HG02884 (cell line): ENCODE results near the gene AIFM1.

Source experiments
- ATAC-seq: cut with Tn5 transposase; IDR thresholded peaks from one replicate; pipeline ENCODE4 v1.9.1; 2021; ENCODE audit warnings: mild to moderate bottlenecking, moderate library complexity; ENCODE audit not compliant: unreplicated experiment

Gene AIFM1

DNA sequence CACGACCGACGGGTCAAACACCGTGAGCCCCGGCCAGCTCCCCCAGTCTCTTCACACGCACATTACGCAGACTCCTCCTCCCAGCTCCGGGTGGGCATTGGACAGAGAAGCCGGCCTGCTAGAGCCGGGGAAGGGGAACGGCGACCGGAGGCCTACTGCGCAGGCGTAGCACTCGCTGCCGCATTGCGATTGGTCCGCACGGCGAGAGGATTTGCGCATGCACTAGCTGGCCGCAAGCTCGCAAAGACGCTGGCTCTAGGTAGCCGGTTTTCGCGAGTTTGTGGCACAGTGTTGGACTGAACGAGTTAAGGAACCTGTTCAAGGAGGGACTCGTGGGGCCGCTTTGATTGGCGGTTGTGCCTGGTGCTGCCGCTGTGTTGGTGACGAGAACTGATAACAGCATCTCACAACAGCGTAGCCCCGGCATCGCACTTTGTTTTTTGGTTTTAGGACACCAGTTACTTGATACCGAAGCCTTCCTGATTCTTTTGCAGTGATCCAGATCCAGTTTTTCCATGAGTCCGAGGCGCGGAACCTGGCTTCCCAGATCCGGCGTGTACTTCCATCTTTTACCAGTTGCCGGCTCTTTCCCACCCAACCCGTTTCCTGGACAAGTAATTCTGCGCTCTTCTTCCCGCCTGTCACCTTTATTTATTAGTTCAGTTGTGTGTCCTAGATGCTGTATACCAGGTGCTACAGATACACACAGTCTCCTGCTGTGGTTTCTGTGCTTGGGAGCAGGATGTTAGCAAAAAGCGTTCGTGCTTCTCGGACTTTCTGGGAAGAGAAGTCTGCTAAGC, at the start of gene AIFM1:
Gene AIFM1, minus strand, starts transcription at position 139 of the 800 bp plus-strand sequence. CDS start 185 bp downstream, outside the sequence.
- peak; percentile 82 for ATAC-seq

GRCh38 chrX:130213376-130213775, 47.7 kb upstream of the AIFM1 start:
- ATAC-seq = no peak

DNA sequence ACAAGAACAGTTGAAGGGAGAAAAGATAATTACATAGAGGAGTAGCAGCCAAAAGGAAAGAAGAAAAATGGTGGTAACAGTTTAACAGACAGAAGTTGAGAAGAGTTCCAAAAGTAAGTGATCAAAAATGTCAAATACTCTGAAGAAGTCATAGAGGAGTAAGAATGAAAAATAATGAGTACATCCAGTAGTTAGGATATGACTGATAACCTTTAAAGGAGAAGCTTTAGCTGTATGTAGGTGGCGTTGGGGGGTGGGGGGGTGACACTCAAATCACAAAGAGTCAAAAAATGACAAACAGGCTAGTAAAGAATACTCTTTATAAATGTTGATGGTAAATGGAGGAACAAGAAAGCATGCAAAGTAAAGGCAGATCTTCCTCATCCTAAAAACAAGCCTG, 46.7 kb upstream of the AIFM1 start:
- ATAC-seq = no peak

GRCh38 chrX:130211415-130212186, 46.0 kb upstream of the AIFM1 start:
- no peak for ATAC-seq

- no peak for ATAC-seq
These were observed 39.0 kb upstream of the AIFM1 start for GRCh38 chrX:130204647-130205046.

DNA sequence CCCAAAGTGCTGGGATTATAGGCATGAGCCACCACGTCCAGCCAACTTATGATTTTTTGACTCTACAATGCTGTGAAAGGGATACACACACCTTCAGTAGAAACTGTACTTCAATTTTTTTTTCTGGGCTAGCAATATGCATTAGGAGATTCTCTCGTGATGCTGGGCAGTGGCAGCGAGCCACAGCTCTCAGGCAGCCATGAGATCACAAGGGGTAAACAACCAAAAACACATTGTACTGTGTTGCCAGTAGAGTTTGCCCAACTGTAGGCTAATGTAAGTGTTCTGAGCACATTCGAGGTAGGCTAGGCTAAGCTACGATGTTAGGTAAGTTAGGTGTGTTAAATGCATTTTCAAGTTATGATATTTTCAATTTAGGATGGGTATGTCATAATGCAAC, 31.8 kb upstream of the AIFM1 start:
- no peak for ATAC-seq

GRCh38 chrX:130196466-130196865, 30.8 kb upstream of the AIFM1 start:
- ATAC-seq = no peak

DNA sequence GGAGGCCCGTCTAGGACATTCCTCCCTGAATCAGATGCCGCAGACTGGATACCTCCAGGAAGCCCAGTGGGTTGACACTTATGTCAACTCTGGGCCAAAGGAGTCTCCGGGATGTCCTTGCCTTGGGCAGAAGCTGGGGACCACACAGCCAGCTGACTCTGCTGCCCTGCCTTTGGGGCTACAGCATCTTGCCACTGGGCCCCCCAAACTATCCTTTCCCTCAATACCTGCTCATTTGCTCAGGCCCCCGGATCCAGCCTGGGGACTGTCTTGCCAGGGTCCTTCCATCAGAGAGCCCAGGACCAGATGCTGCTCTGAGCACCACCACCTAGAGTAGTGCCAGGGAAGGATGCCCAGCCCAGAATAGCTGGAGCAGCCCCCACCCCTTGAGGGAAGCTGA, 25.2 kb upstream of the AIFM1 start:
- no peak for ATAC-seq

- ATAC-seq = no peak
These were observed 21.0 kb upstream of the AIFM1 start for GRCh38 chrX:130186651-130187050.

GRCh38 chrX:130184857-130185256, 19.2 kb upstream of the AIFM1 start:
- ATAC-seq = no peak

GRCh38 chrX:130184168-130184567, 18.5 kb upstream of the AIFM1 start:
- ATAC-seq = no peak

GRCh38 chrX:130179579-130180215, 14.1 kb upstream of the AIFM1 start:
- ATAC-seq = no peak

DNA sequence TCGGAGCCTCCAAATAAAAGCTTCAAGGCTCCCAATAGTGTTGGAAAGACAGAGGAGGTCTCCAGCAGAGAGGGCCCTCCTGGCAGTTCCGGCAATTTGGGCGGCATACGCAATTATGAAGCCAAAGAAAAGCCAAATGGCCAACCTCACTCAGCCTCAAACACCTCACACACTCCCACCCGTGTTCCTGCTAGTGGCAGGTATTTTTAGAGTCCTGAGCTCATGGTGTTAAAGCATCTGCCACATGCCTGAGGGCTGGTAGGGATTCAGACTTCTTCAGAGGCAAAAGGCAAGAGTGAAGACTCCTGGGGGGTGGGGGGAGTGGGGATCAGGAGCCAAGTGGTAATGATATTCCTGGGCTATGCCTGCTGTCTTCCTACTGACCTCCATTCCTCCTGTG, 13.5 kb upstream of the AIFM1 start:
- no peak for ATAC-seq

GRCh38 chrX:130176942-130177341, 11.3 kb upstream of the AIFM1 start:
- no peak for ATAC-seq

DNA sequence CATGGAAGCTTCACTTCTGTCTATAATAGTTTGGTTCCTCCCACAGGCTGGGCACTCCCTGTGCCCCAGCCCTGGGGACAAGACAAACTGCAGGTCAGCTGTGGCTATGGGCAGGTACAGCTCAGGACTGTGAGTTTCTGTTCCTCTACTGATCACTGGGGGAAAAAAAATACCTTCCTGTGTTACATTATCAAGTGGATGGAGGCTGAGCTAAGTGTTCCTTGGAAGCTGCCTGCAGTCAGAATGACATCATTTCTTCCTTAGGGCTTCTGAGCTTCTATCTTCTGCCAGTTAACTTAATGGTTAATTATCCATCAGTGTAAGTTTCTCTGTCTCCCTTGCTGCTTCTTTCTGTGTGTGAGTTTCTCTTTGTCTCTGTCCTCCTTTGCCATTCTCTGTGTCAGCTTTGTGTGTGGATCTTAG, 10.7 kb upstream of the AIFM1 start:
- ATAC-seq = peak; percentile 77

DNA sequence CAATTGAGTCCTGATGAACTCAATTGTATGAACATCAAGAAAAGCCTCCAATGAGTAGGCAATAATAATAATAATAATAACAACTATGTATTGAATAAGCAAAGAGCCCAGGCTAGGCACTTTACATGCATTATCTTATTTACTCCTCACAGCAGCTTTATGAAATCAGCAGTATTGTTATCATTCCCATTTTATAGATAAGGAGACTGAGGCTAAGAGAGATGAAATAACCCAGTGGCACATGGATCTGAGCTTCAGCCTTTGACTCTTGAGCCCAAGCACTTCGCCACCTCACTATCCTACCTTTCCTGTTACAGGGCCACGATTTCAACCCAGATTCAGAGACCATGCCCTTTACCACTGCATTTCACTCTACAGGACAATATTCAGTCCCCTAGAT, 9.3 kb upstream of the AIFM1 start:
- no peak for ATAC-seq

GRCh38 chrX:130174045-130174704, 8.5 kb upstream of the AIFM1 start:
- no peak for ATAC-seq

DNA sequence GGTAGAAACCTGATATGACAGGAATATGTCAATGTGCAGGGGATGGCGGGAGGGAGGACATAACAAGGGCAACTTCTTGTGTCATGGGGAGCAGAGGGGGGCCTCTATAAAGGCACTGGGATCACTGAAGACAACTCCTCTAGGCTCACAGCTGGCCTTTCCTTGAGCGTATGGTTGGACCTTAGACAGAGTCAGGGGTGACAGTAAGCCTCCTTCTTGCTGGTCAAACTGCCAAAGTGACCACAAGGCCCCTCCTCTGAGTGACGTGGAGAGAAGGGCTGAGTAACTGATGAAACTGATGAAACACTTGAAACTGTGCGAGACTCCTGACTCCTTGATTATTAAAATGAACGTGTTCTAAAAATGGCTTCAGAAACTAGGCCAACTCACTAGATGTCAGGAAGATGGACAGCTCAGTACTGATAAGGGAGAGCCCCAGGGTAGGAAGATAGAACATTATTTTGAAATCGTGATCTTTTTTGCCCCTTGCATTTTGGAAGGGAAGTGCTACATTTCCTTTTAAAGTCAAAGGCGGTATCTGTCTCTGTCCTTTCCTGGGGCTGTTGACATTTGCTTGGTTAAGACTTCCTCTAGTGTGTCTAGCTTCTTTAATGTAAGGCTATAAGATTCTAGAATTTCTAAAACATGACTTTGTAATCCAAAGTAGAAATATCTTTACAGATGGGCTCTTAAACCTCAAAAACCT, 7.7 kb upstream of the AIFM1 start:
- ATAC-seq = peak; percentile 40

- ATAC-seq = no peak
These were observed 6.6 kb upstream of the AIFM1 start for GRCh38 chrX:130172127-130172845.
